Natural killer cell (primary cell): ENCODE results near the gene BBOX1. TPM values are rescaled to one million over a fixed set of nuclear protein-coding genes. Genes with fewer than 3 reads are reported as not detected.

Source experiments
- ATAC-seq, 3 donors: fragments of 150-1000 bp in 2 of 3; fragments of 200-7000 bp in 1 of 3; cut with Tn5 transposase; 1 replicate in 1 of 3; 2 replicates in 2 of 3; pipeline ENCODE4 v1.10.0; 2021; ENCODE audit warnings: mild to moderate bottlenecking in 2 of 3, moderate library complexity in 2 of 3
- DNase-seq, 2 donors: peaks; one replicate each; pipeline versions ENCODE4 v3.0.0 to v3.0.0-alpha.2; 2013 to 2021; ENCODE audit warnings: mixed read lengths in 1 of 2
- H3K27ac ChIP-seq: one replicate; pipeline ENCODE4 v1.5.1; 2013; ENCODE audit warnings: mild to moderate bottlenecking, low read length
- H3K27me3 ChIP-seq: one replicate; pipeline ENCODE4 v1.6.1; 2013; ENCODE audit warnings: low read length; ENCODE audit not compliant: control insufficient read depth, insufficient read depth
- H3K36me3 ChIP-seq: one replicate; pipeline ENCODE4 v1.6.1; 2013; ENCODE audit warnings: low read length; ENCODE audit not compliant: control insufficient read depth, insufficient read depth
- H3K4me1 ChIP-seq: one replicate; pipeline ENCODE4 v1.6.1; 2013; ENCODE audit warnings: low read length; ENCODE audit not compliant: control insufficient read depth, insufficient read depth
- H3K4me3 ChIP-seq: one replicate; pipeline ENCODE4 v1.5.1; 2013; ENCODE audit warnings: low read length
- H3K9me3 ChIP-seq: one replicate; pipeline ENCODE4 v1.6.1; 2013; ENCODE audit warnings: low read length; ENCODE audit not compliant: control insufficient read depth, insufficient read depth
- H3K27ac Mint-ChIP-seq, 2 donors: one replicate each; pipeline ENCODE4 v1.8.0; 2022; ENCODE audit warnings: mild to moderate bottlenecking in 2 of 2, mixed read lengths in 2 of 2, moderate library complexity in 1 of 2
- H3K27me3 Mint-ChIP-seq, 2 donors: one replicate each; pipeline ENCODE4 v1.8.0; 2022; ENCODE audit warnings: low read depth in 2 of 2, mixed read lengths in 2 of 2
- H3K36me3 Mint-ChIP-seq: one replicate; pipeline ENCODE4 v1.8.0; 2022; ENCODE audit warnings: mixed read lengths
- H3K4me1 Mint-ChIP-seq, 2 donors: one replicate each; pipeline ENCODE4 v1.8.0; 2022; ENCODE audit warnings: mixed read lengths in 2 of 2
- H3K4me3 Mint-ChIP-seq: one replicate; pipeline ENCODE4 v1.8.0; 2022; ENCODE audit warnings: mild to moderate bottlenecking, moderate library complexity, mixed read lengths
- H3K9me3 Mint-ChIP-seq, 2 donors: one replicate each; pipeline ENCODE4 v1.8.0; 2022; ENCODE audit warnings: mixed read lengths in 2 of 2
- CTCF ChIP-seq: fragments of 200-600 bp; IDR thresholded peaks from one replicate; pipeline ENCODE4 v1.8.0; 2022; ENCODE audit warnings: antibody characterized with exemption
- WGBS: methylation state at CpG from one replicate; pipeline ENCODE4 v1.1.7; 2013; ENCODE audit warnings: missing lambda C conversion rate; ENCODE audit not compliant: insufficient coverage; 5-methylcytosine and 5-hydroxymethylcytosine counted together
- intact Hi-C: fragments of 100-400 bp; cut with micrococcal nuclease; formaldehyde crosslinking; loops from one replicate; pipeline ENCODE4 v1.14.2; 2022
- total RNA-seq, 4 donors: library from RNA; stranded (reverse); fragments of 120-200 nt in 1 of 4; gene quantifications; one replicate each; pipeline versions ENCODE4 v1.2.3 to v1.2.4, GENCODE V29; 2013 to 2022

Gene BBOX1
- total RNA-seq, 3 donors from 2014 or later (not counting 1 experiment from before 2014, with no cell fraction given) = not detected

DNA sequence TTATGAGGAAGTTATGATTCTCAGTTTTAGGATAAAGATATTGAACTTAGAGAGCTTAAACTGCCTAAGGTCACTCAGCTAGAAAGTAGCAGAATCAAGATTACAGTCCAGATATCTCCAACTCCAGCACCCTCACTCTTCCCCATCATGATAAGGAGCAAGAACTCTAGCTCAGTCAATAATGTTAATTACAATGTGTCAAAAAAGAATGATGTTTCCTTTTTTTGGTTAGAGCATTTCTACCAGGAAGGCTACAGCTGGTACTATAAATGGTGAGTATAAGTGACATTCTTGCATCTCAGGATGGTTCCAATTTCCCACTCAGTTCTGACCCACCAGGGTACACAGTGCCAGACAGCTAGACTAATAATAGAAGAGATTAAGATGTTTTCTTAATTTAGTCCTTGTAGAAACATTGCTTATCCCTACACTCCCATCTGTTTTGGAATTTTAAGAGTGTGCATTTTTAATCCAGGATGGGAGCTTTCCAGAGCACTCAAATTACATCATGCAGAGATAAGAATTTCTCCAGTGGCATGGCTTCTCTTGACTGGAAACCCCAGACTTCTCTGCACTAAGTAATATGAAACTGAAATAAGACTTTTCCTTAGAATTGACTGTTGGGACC lies 21.6 kb upstream of the BBOX1 start:
- no peaks in the 10 kb centered on the region for H3K36me3 ChIP-seq
- Mint-ChIP-seq H3K9me3 (peaks cover 5 to 12% of the 10 kb centered on the region in 2 donors), H3K27me3 (no peaks in the 10 kb centered on the region), H3K4me1 (no peaks in the 10 kb centered on the region), H3K27ac (no peak overlapping the region), H3K36me3 (no peaks in the 10 kb centered on the region), H3K4me3 (no peak overlapping the region)
- TF ChIP-seq CTCF = no peak
- no peaks in the 10 kb centered on the region for H3K4me1 ChIP-seq
- ATAC-seq (no peak), DNase-seq (no peak)
- intact Hi-C loops = loop anchor here (10.0 kb wide), 1 partner anchor 56 kb away; no protein-coding TSS in a partner anchor
- no peak overlapping the region for H3K4me3 ChIP-seq
- no peaks in the 10 kb centered on the region for H3K27me3 ChIP-seq
- H3K9me3 ChIP-seq = peaks cover 3% of the 10 kb centered on the region
- H3K27ac ChIP-seq = no peak overlapping the region

DNA sequence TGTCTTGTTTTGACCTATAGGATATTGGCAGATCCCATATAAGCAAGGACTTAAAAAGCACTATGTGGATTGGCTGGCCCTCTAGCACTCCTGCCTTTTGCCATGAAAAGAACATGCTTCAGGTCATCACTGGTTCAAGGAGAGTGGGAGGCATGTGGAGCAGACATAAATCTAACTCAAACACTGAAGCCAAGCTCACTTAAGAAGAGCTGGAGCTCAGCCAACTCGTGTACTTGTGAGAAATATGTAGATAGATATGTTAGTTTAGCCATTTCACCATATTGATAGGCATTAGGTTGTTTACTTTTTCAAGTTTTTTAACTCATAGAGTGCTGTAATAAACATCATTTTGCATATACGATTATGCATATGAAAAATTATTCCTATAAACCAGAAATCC lies 19.9 kb upstream of the BBOX1 start:
- 100% methylated on average over 1 of the region's 2 CpGs for WGBS
- Mint-ChIP-seq H3K27me3 (no peaks in the 10 kb centered on the region), H3K4me3 (no peak overlapping the region), H3K36me3 (no peaks in the 10 kb centered on the region), H3K4me1 (no peaks in the 10 kb centered on the region), H3K27ac (no peak overlapping the region), H3K9me3 (peaks cover 8 to 14% of the 10 kb centered on the region in 2 donors)
- Histone ChIP-seq H3K36me3 (no peaks in the 10 kb centered on the region), H3K4me3 (no peak overlapping the region), H3K27ac (no peak overlapping the region), H3K9me3 (peaks cover 3% of the 10 kb centered on the region), H3K27me3 (no peaks in the 10 kb centered on the region), H3K4me1 (no peaks in the 10 kb centered on the region)
- no peak for TF ChIP-seq CTCF
- intact Hi-C loops = no loop called here
- ATAC-seq = no peak
- DNase-seq = no peak

GRCh38 chr11:27022659-27023251 lies 17.9 kb upstream of the BBOX1 start:
- DNase-seq (no peak), ATAC-seq (no peak)
- Mint-ChIP-seq H3K27ac (no peak overlapping the region), H3K9me3 (peaks cover 8 to 10% of the 10 kb centered on the region in 2 donors), H3K27me3 (no peaks in the 10 kb centered on the region), H3K36me3 (no peaks in the 10 kb centered on the region), H3K4me3 (no peak overlapping the region), H3K4me1 (no peaks in the 10 kb centered on the region)
- no CpG with 5 or more reads among the region's 1 CpG for WGBS
- Histone ChIP-seq H3K27me3 (no peaks in the 10 kb centered on the region), H3K36me3 (no peaks in the 10 kb centered on the region), H3K4me3 (no peak overlapping the region), H3K27ac (no peak overlapping the region), H3K4me1 (no peaks in the 10 kb centered on the region), H3K9me3 (peaks cover 2% of the 10 kb centered on the region)
- intact Hi-C loops = no loop called here
- no peak for TF ChIP-seq CTCF

DNA sequence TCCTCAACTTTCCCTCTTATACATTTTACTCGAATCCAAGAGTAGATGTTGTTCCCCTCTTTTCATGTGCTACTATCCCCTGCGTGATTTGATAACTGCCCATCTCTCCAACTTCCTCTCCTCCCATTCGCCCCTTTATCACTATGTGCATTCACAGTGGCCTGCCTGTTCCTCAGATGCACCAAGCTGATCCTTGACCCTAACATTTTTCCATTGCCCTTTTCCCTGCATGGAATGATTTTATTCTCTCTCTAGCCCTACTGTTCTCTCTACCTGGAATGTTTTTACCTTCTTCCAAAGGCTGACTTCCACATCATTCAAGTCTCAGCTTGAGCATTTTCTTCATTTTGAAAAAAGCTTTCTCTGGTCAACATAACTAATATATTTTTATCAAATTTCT lies 15.8 kb upstream of the BBOX1 start:
- intact Hi-C loops = no loop called here
- DNase-seq (no peak), ATAC-seq (no peak)
- Mint-ChIP-seq H3K27me3 (no peaks in the 10 kb centered on the region), H3K4me1 (no peaks in the 10 kb centered on the region), H3K36me3 (no peaks in the 10 kb centered on the region), H3K9me3 (peaks cover 5 to 9% of the 10 kb centered on the region in 2 donors), H3K4me3 (no peak overlapping the region), H3K27ac (no peak overlapping the region)
- no peaks in the 10 kb centered on the region for H3K4me1 ChIP-seq
- 83% methylated on average over 3 of the region's 3 CpGs for WGBS
- H3K27me3 ChIP-seq = no peaks in the 10 kb centered on the region
- TF ChIP-seq CTCF = no peak
- H3K27ac ChIP-seq = no peak overlapping the region
- no peaks in the 10 kb centered on the region for H3K36me3 ChIP-seq
- no peak overlapping the region for H3K4me3 ChIP-seq
- no peaks in the 10 kb centered on the region for H3K9me3 ChIP-seq
